K562 (cell line): ENCODE measurements around the gene PPP1CA. TPM values are rescaled to one million over a fixed set of nuclear protein-coding genes. Genes with fewer than 3 reads are reported as not detected.

ENCODE experiments used
- FOXP4 ChIP-seq: sonication (generic); formaldehyde crosslinking; IDR thresholded peaks from 2 replicates; pipeline ENCODE4 v1.8.0; 2022; ENCODE audit warnings: mild to moderate bottlenecking, missing genetic modification reagents, borderline replicate concordance
- KDM1A ChIP-seq, 2 experiments: fragments of 450-650 bp; IDR thresholded peaks; 2 replicates each; pipeline ENCODE4 v1.6.1; 2016; ENCODE audit warnings: mild to moderate bottlenecking in 2 of 2
- OTX1 ChIP-seq: fragments of 450-650 bp; formaldehyde crosslinking; IDR thresholded peaks from 2 replicates; pipeline ENCODE4 v1.4.0; 2022; ENCODE audit warnings: mild to moderate bottlenecking
- RBM25 ChIP-seq: fragments of 200-400 bp; formaldehyde crosslinking; IDR thresholded peaks from 2 replicates; pipeline ENCODE4 v1.6.1; 2018; ENCODE audit warnings: low read length, low read depth, moderate library complexity; ENCODE audit not compliant: severe bottlenecking
- REST ChIP-seq, 2 experiments: fragments of 450-650 bp; formaldehyde crosslinking in 1 of 2; IDR thresholded peaks; 2 replicates each; pipeline versions ENCODE4 v1.4.0 to v1.6.1; 2014 to 2020; ENCODE audit warnings: mild to moderate bottlenecking in 2 of 2, borderline replicate concordance in 1 of 2, low read depth in 1 of 2
- SMARCA5 ChIP-seq: fragments of 450-650 bp; IDR thresholded peaks from 2 replicates; pipeline ENCODE4 v1.6.1; 2016
- TBL1XR1 ChIP-seq, 2 experiments: IDR thresholded peaks; 2 replicates each; pipeline ENCODE4 v1.6.1; 2012; ENCODE audit warnings: improper control_type of control experiment in 2 of 2, low read length in 2 of 2, mild to moderate bottlenecking in 1 of 2
- TCF3 ChIP-seq: sonication (generic); formaldehyde crosslinking; IDR thresholded peaks from 2 replicates; pipeline ENCODE4 v1.4.0; 2020; ENCODE audit warnings: mild to moderate bottlenecking, missing genetic modification reagents
- TEAD2 ChIP-seq: fragments of 450-650 bp; IDR thresholded peaks from 2 replicates; pipeline ENCODE4 v1.6.1; 2016; ENCODE audit warnings: missing genetic modification characterization, control low read depth, missing compliant biosample characterization
- ZFP36 ChIP-seq: fragments of 150-350 bp; IDR thresholded peaks from 2 replicates; pipeline ENCODE4 v1.6.1; 2018; ENCODE audit warnings: low read length, low read depth; ENCODE audit not compliant: partially characterized antibody
- polyA plus RNA-seq, 8 experiments: library from polyadenylated mRNA; depleted of rRNA in 4 of 8; stranded (reverse) in 5 of 8; unstranded in 3 of 8; fragments of >200 nt; fragmentation: Nextera tagmentation in 2 of 8; fragmentation: Illumina TruSeq in 1 of 8; extraction: Ambion mirVana in 2 of 8; extraction: Trizol in 1 of 8; gene quantifications; 2 replicates each; pipeline versions ENCODE4 v1.2.1 to v1.2.3, GENCODE V29; 2011 to 2014; ENCODE audit warnings: inconsistent platforms in 1 of 8, missing spikeins in 1 of 8
- total RNA-seq, 7 experiments: library from RNA; depleted of rRNA in 6 of 7; stranded (reverse); fragments of >200 nt in 6 of 7; fragmentation: Illumina TruSeq in 2 of 7; extraction: Trizol in 2 of 7; gene quantifications; 2 replicates each; pipeline versions ENCODE4 v1.2.1 to v1.2.3, GENCODE V29; 2011 to 2021; ENCODE audit warnings: low replicate concordance in 1 of 7
- TF ChIP-seq, protein P1 (sequence below): sonication (generic); formaldehyde crosslinking; IDR thresholded peaks from 2 replicates; pipeline ENCODE4 v1.8.1; 2023; ENCODE audit warnings: mild to moderate bottlenecking, missing genetic modification reagents
- TF ChIP-seq, protein P2 (sequence below): sonication (generic); formaldehyde crosslinking; IDR thresholded peaks from 2 replicates; pipeline ENCODE4 v1.8.1; 2022; ENCODE audit warnings: missing genetic modification reagents

The PPP1CA gene
- total and polyA plus RNA-seq, 9 of the 15 experiments (the other 6 are each of a cell fraction or from before 2014, with no cell fraction given) = 18.2 to 242 (median 188) TPM

DNA sequence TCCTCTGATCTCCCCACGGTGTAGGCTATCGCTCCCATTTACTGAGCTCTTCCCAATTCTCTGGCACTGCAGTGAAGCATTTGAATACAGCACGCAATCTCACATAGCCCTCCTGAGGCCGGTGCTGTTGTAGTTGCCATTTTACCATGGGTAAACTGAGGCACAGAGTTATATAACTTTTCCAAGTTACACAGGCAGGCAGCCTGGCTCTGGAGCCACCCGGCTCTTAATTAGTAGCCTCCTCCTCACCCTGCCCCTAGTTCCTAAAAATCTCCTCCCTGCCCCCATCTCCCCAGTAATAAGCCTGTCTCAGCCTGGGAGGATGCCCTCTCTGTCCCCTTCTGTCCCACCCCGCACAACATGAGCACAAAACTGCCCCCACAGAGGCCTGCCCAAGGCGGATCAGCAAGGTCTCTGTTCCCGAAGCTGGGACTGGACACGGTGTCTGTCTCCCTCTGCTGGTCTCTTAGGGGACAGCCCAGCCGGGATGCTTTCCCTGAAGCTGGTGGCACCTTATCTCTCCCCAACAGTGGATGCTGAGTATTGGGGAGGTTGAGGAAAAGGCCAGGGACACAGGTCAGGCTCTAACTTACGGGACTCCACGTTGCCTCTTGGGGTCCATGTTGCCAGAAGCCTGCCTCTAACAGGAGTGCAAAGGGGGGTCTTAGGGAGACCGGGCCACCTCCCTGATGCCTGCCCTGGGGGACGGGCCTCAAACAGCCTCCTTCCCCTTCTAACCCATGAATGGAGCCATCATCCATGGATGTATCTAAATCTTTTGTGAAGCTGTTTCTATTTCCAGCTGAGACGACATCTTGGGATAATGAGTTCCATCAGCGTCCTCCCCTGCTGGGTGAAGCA, 19.2 kb downstream of the PPP1CA start (continued):
- peak; percentile 95 for TF ChIP-seq REST (IDR thresholded peaks at IDR 0.05; ENCODE audit: borderline replicate concordance)
- no peak for TF ChIP-seq REST (CRISPR knock-in tag; IDR thresholded peaks at IDR 0.05; ENCODE audit: low read depth)
- peak; percentile 66 for TF ChIP-seq RBM25
- peak; percentile 82; the same call in 1 of the 2 replicates for TF ChIP-seq SMARCA5
- TF ChIP-seq ZFP36 = peak; percentile 90
- TF ChIP-seq TEAD2 (tag) = no peak
- 0 out of 4 replicates have a peak, but pooled peaks of 1 of the 2 experiments have one; percentile 9 for TF ChIP-seq KDM1A (IDR thresholded peaks at IDR 0.05)
- TF ChIP-seq OTX1 (CRISPR knock-in tag) = peak; percentile 66; the same call in 1 of the 2 replicates
- TF ChIP-seq, protein P1, sequence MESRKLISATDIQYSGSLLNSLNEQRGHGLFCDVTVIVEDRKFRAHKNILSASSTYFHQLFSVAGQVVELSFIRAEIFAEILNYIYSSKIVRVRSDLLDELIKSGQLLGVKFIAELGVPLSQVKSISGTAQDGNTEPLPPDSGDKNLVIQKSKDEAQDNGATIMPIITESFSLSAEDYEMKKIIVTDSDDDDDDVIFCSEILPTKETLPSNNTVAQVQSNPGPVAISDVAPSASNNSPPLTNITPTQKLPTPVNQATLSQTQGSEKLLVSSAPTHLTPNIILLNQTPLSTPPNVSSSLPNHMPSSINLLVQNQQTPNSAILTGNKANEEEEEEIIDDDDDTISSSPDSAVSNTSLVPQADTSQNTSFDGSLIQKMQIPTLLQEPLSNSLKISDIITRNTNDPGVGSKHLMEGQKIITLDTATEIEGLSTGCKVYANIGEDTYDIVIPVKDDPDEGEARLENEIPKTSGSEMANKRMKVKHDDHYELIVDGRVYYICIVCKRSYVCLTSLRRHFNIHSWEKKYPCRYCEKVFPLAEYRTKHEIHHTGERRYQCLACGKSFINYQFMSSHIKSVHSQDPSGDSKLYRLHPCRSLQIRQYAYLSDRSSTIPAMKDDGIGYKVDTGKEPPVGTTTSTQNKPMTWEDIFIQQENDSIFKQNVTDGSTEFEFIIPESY (CRISPR knock-in tag) = 0 out of 2 replicates have a peak, but pooled peaks have one; percentile 33
- 0 out of 2 replicates have a peak, but pooled peaks have one; percentile 49 for TF ChIP-seq FOXP4 (CRISPR knock-in tag)
- TF ChIP-seq, protein P2, sequence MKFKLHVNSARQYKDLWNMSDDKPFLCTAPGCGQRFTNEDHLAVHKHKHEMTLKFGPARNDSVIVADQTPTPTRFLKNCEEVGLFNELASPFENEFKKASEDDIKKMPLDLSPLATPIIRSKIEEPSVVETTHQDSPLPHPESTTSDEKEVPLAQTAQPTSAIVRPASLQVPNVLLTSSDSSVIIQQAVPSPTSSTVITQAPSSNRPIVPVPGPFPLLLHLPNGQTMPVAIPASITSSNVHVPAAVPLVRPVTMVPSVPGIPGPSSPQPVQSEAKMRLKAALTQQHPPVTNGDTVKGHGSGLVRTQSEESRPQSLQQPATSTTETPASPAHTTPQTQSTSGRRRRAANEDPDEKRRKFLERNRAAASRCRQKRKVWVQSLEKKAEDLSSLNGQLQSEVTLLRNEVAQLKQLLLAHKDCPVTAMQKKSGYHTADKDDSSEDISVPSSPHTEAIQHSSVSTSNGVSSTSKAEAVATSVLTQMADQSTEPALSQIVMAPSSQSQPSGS (CRISPR knock-in tag) = no peak
- peak; percentile 27; the same call in 1 of the 2 replicates for TF ChIP-seq TCF3 (CRISPR knock-in tag)
- 0 out of 4 replicates have a peak, but pooled peaks of 1 of the 2 experiments have one; percentile 20 for TF ChIP-seq TBL1XR1 (IDR thresholded peaks at IDR 0.05; ENCODE audit: low read length in 2 of 2)
